Mucosa of descending colon (tissue), 3 donors: ENCODE data around the gene RNF144A. TPM values are rescaled to one million over a fixed set of nuclear protein-coding genes. Genes with fewer than 3 reads are reported as not detected.

Experiments
- ATAC-seq: fragments of 200-7000 bp; cut with Tn5 transposase; one replicate; pipeline ENCODE4 v1.9.1; 2020; ENCODE audit warnings: mild to moderate bottlenecking, moderate library complexity
- DNase-seq, 3 donors: peaks; one replicate each; pipeline ENCODE4 v3.0.0-alpha.2; 2020
- H3K36me3 ChIP-seq: fragments of 200-600 bp; one replicate; pipeline ENCODE4 v1.8.0; 2021; ENCODE audit warnings: low read depth, mild to moderate bottlenecking
- H3K4me1 ChIP-seq: fragments of 200-600 bp; one replicate; pipeline ENCODE4 v1.8.0; 2021; ENCODE audit warnings: low read depth, mild to moderate bottlenecking
- H3K4me3 ChIP-seq: fragments of 200-600 bp; one replicate; pipeline ENCODE4 v1.8.0; 2021; ENCODE audit warnings: mild to moderate bottlenecking
- H3K9me3 ChIP-seq: fragments of 200-600 bp; one replicate; pipeline ENCODE4 v1.8.0; 2021; ENCODE audit warnings: mild to moderate bottlenecking
- intact Hi-C, 2 donors: fragments of 100-400 bp; cut with DNase I in 1 of 2; cut with micrococcal nuclease in 1 of 2; formaldehyde crosslinking; loops; one replicate each; pipeline versions ENCODE4 v1.11.0 to v1.11.1; 2022; cut with DNase I, micrococcal nuclease
- total RNA-seq, 3 donors: library from RNA; stranded (reverse); fragmentation: NEBNext Ultra II Directional in 2 of 3; extraction: Animal tissue kit (Norgen Biotek cat#: 25700) in 2 of 3; gene quantifications; one replicate each; pipeline versions ENCODE4 v1.2.1 to v1.2.4, GENCODE V29; 2021 to 2023
- TF ChIP-seq, protein P1 (sequence below): fragments of 200-600 bp; IDR thresholded peaks from one replicate; pipeline ENCODE4 v1.8.0; 2022; ENCODE audit warnings: antibody characterized with exemption, mild to moderate bottlenecking
- donor health status: DM: no; HTN: no; CAD: no; lungs with moderate emphysema.
- donor health status: DM: no; HTN: no; CAD: no.
- donor health status: DM: no; HTN: yes; CAD: no.

RNF144A gene
- total RNA-seq, 3 donors from 2014 or later: 14.3 to 18.7 (median 18.3) TPM

DNA sequence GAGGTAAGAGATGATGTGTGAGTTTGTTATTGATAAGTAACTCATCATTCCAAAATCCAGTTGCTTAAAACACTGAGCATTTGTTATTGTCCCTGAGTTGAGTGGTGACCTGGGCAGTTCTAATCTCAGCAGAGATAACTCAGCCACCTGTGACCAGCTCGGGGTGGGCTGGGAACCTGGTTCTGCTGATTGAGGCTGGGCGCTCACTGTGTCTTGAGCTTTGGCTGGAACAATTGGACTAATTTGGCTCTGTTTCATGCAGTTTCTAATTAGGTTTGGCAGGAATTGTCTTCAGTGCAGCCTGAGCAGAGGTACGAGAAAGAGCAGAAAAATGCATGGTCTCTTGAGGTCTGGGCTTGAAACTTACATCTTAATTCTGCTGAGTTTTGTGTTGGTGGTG is 144.7 kb downstream of the RNF144A start:
- DNase-seq (no peak), ATAC-seq (no peak)
- Histone ChIP-seq H3K9me3 (peaks cover 2% of the 10 kb centered on the region), H3K4me3 (no peak overlapping the region), H3K36me3 (no peaks in the 10 kb centered on the region), H3K4me1 (no peaks in the 10 kb centered on the region)
- TF ChIP-seq, protein P1, sequence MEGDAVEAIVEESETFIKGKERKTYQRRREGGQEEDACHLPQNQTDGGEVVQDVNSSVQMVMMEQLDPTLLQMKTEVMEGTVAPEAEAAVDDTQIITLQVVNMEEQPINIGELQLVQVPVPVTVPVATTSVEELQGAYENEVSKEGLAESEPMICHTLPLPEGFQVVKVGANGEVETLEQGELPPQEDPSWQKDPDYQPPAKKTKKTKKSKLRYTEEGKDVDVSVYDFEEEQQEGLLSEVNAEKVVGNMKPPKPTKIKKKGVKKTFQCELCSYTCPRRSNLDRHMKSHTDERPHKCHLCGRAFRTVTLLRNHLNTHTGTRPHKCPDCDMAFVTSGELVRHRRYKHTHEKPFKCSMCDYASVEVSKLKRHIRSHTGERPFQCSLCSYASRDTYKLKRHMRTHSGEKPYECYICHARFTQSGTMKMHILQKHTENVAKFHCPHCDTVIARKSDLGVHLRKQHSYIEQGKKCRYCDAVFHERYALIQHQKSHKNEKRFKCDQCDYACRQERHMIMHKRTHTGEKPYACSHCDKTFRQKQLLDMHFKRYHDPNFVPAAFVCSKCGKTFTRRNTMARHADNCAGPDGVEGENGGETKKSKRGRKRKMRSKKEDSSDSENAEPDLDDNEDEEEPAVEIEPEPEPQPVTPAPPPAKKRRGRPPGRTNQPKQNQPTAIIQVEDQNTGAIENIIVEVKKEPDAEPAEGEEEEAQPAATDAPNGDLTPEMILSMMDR: no peak
- intact Hi-C loops: no loop called here

DNA sequence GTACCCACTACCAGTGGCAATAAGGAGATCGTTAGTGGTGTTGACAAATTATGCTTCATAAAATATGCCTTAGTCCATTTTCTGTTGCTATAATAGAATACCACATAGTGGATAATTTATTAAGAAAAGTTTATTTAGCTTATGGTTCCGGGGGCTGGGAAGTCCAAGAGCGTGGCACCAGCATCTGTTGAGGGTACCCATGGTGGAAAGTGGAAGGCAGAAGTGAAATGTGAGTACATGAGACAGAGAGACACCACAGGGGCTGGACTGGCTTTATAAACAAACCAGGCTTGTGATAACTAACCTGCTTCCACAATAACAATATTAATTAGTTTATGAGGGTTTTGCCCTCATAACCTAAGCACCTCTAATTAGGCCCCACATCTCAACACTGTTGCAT is 146.6 kb downstream of the RNF144A start:
- no peak for ATAC-seq
- H3K36me3 ChIP-seq: no peaks in the 10 kb centered on the region
- H3K4me3 ChIP-seq: no peak overlapping the region
- intact Hi-C loops: no loop called here
- H3K9me3 ChIP-seq: peaks cover 2% of the 10 kb centered on the region
- no peak for DNase-seq
- TF ChIP-seq, protein P1: no peak
- H3K4me1 ChIP-seq: no peaks in the 10 kb centered on the region

DNA sequence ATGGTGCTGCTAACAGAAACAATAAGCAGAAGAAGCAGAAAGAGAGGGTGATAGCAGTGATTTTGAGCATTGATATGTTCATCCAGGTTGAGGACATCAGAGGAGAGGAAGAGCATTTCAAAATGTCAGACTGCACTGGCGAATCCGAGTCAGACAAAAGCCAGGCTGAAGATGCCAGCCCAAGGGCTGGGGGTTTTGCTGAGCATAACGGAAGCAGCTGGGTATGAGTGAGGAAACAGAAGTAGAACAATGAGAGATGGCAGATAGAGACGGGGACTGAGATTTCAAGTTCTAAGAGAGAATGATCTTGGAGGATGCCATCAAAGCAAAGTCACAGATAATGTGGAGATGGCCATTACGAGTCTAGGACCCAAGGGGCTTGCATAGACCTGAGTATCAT is 151.2 kb downstream of the RNF144A start:
- intact Hi-C loops: no loop called here
- TF ChIP-seq, protein P1: no peak
- peaks cover 2% of the 10 kb centered on the region for H3K9me3 ChIP-seq

DNA sequence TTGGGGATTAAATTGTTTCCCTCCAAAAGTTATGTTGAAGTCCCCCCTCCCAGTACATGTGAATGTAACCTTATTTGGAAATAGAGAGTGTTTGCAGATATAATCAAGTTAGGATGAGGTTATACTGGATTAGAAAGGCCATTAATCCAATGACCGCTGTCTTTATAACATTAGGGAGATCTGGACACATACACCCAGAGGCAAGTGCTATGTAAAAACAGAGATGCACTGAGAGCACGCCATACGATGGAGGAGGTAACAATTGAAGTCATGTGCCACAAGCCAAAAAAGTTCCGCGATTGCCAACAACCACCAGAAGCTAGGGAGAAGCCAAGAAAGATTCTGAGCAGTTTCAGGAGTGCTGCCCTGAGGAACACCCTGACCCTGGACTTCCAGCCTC is 153.3 kb downstream of the RNF144A start:
- intact Hi-C loops: no loop called here
- Histone ChIP-seq H3K9me3 (no peaks in the 10 kb centered on the region), H3K4me3 (no peak overlapping the region), H3K4me1 (no peaks in the 10 kb centered on the region), H3K36me3 (no peaks in the 10 kb centered on the region)
- no peak for DNase-seq
- no peak for ATAC-seq
- TF ChIP-seq, protein P1: no peak

More for the DNA sequence above, 151.2 kb downstream of the RNF144A start:
- H3K4me1 ChIP-seq: no peaks in the 10 kb centered on the region
- DNase-seq (no peak), ATAC-seq (no peak)
- no peaks in the 10 kb centered on the region for H3K36me3 ChIP-seq
- no peak overlapping the region for H3K4me3 ChIP-seq

DNA sequence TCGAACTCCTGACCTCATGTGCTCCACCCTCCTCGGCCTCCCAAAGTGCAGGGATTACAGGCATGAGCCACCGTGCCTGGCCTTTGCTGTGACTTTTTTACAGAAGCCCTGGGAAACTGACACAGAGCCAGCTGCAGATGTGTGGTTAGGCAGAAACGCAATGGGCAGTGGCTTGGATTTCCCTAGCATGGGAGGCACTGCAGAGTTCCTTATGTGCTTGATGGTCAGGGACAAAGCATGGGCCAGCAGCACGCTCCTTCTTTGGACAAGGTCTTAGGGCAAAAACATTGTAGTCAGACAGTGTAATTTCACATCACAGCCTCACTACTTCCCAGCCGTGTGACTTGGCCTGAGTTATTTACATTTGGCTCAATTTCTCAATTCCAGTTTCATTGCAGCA is 153.9 kb downstream of the RNF144A start:
- ATAC-seq (no peak), DNase-seq (no peak)
- TF ChIP-seq, protein P1: no peak
- intact Hi-C loops: no loop called here
- H3K4me3 ChIP-seq: no peak overlapping the region
- H3K36me3 ChIP-seq: no peaks in the 10 kb centered on the region
- H3K9me3 ChIP-seq: no peaks in the 10 kb centered on the region
- no peaks in the 10 kb centered on the region for H3K4me1 ChIP-seq

DNA sequence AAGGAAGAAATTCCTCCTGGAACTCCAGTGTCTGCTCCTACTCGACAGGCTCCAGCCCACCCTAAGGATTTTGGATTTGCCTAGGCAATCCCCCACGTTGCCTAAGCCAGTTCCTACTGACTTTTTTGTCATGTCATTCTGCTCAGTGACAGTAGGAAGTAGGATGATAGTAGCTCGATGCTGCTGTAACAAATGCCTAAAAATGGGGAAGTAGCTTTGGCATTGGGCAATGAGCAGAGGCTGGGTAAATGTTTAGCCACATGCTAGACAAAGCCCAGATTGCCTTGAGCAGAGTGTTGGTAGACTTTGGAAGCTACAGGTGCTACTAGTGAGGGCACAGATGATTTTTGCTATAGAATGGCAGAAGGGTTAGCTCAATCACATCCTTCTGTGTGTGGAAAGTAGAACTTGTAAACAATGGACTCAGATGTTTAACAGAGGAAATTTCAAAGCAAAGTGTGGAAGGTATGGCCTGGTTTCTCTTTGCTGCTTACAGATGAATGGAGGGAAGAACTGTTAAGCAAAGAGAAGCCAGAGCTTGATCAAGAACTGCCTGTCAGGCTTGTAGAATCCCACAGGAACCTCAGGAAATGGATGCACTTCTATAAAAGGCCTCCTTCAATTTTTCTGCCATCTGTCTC is 154.8 kb downstream of the RNF144A start:
- no peak overlapping the region for H3K4me3 ChIP-seq
- ATAC-seq (peak; percentile 56), DNase-seq (no peak)
- H3K4me1 ChIP-seq: no peaks in the 10 kb centered on the region
- H3K36me3 ChIP-seq: no peaks in the 10 kb centered on the region
- H3K9me3 ChIP-seq: no peaks in the 10 kb centered on the region
- TF ChIP-seq, protein P1: no peak
- intact Hi-C loops: no loop called here
